ENCODE measurements around the gene OR10A7. TPM values are rescaled to one million over a fixed set of nuclear protein-coding genes. Genes with fewer than 3 reads are reported as not detected.

The OR10A7 gene
- total RNA-seq, 2 experiments from 2014 or later: not detected

- TF ChIP-seq, protein P1, sequence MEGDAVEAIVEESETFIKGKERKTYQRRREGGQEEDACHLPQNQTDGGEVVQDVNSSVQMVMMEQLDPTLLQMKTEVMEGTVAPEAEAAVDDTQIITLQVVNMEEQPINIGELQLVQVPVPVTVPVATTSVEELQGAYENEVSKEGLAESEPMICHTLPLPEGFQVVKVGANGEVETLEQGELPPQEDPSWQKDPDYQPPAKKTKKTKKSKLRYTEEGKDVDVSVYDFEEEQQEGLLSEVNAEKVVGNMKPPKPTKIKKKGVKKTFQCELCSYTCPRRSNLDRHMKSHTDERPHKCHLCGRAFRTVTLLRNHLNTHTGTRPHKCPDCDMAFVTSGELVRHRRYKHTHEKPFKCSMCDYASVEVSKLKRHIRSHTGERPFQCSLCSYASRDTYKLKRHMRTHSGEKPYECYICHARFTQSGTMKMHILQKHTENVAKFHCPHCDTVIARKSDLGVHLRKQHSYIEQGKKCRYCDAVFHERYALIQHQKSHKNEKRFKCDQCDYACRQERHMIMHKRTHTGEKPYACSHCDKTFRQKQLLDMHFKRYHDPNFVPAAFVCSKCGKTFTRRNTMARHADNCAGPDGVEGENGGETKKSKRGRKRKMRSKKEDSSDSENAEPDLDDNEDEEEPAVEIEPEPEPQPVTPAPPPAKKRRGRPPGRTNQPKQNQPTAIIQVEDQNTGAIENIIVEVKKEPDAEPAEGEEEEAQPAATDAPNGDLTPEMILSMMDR (IDR thresholded peaks at IDR 0.05): no peak
- ATAC-seq (ENCODE audit: poor library complexity) (no peak), DNase-seq (no peak)
- Mint-ChIP-seq H3K4me1 (ENCODE audit: low read depth) (no peaks in the 10 kb centered on the region), H3K4me3 (no peak overlapping the region), H3K27me3 (peaks cover 59% of the 10 kb centered on the region), H3K36me3 (ENCODE audit: low read depth) (no peaks in the 10 kb centered on the region), H3K9me3 (no peaks in the 10 kb centered on the region), H3K27ac (no peak overlapping the region)
- Histone ChIP-seq H3K27ac (ENCODE audit: low read depth in 1 of 2, low read length in 2 of 2) (no peak overlapping the region), H3K4me1 (ENCODE audit: insufficient read depth, low read length) (no peaks in the 10 kb centered on the region), H3K36me3 (ENCODE audit: insufficient read depth, low read length) (no peaks in the 10 kb centered on the region), H3K27me3 (ENCODE audit: control insufficient read depth in 1 of 2, insufficient read depth in 2 of 2, low read length in 2 of 2) (peaks cover 4 to 16% of the 10 kb centered on the region in 2 experiments), H3K4me3 (ENCODE audit: low read length) (no peak overlapping the region), H3K9me3 (ENCODE audit: control insufficient read depth in 1 of 2, insufficient read depth in 1 of 2, low read length in 2 of 2) (no peaks in the 10 kb centered on the region)
- ChIA-PET CTCF (no interaction called here), POLR2A (no interaction called here)
- intact Hi-C loops (cut with DNase I, micrococcal nuclease): no loop called here
These were observed 26.4 kb upstream of the OR10A7 start for GRCh38 chr12:55194382-55194781.

GRCh38 chr12:55226523-55226922, 5.7 kb downstream of the OR10A7 start:
- ChIA-PET POLR2A (no interaction called here), CTCF (no interaction called here)
- Histone ChIP-seq H3K9me3 (ENCODE audit: control insufficient read depth in 1 of 2, insufficient read depth in 1 of 2, low read length in 2 of 2) (no peaks in the 10 kb centered on the region), H3K36me3 (ENCODE audit: insufficient read depth, low read length) (no peaks in the 10 kb centered on the region), H3K27ac (ENCODE audit: low read depth in 1 of 2, low read length in 2 of 2) (no peak overlapping the region), H3K27me3 (ENCODE audit: control insufficient read depth in 1 of 2, insufficient read depth in 2 of 2, low read length in 2 of 2) (peaks cover 0 to 12% of the 10 kb centered on the region in 2 experiments), H3K4me1 (ENCODE audit: insufficient read depth, low read length) (no peaks in the 10 kb centered on the region), H3K4me3 (ENCODE audit: low read length) (no peak overlapping the region)
- H3K4me1 Mint-ChIP-seq (ENCODE audit: low read depth): no peaks in the 10 kb centered on the region
- TF ChIP-seq, protein P1 (IDR thresholded peaks at IDR 0.05): no peak
- ATAC-seq (ENCODE audit: poor library complexity): no peak
- no peaks in the 10 kb centered on the region for H3K36me3 Mint-ChIP-seq (ENCODE audit: low read depth)
- H3K27me3 Mint-ChIP-seq: peaks cover 40% of the 10 kb centered on the region
- H3K9me3 Mint-ChIP-seq: peaks cover 3% of the 10 kb centered on the region
- no peak overlapping the region for H3K27ac Mint-ChIP-seq
- intact Hi-C loops (cut with DNase I, micrococcal nuclease): no loop called here
- H3K4me3 Mint-ChIP-seq: no peak overlapping the region
- DNase-seq: no peak

GRCh38 chr12:55227643-55228042, 6.8 kb downstream of the OR10A7 start:
- no peak for ATAC-seq (ENCODE audit: poor library complexity)
- no peak overlapping the region for H3K4me3 ChIP-seq (ENCODE audit: low read length)
- ChIA-PET CTCF (interaction anchor here (0.7 kb wide), 1 partner anchor 101 kb away, joined by 3 read pairs; no protein-coding TSS in a partner anchor), POLR2A (no interaction called here)
- H3K4me1 ChIP-seq (ENCODE audit: insufficient read depth, low read length): no peaks in the 10 kb centered on the region
- Mint-ChIP-seq H3K27ac (no peak overlapping the region), H3K36me3 (ENCODE audit: low read depth) (no peaks in the 10 kb centered on the region), H3K4me1 (ENCODE audit: low read depth) (no peaks in the 10 kb centered on the region), H3K9me3 (peaks cover 3% of the 10 kb centered on the region), H3K4me3 (no peak overlapping the region), H3K27me3 (peaks cover 43% of the 10 kb centered on the region)
- TF ChIP-seq, protein P1 (IDR thresholded peaks at IDR 0.05): no peak
- no peak for DNase-seq
- H3K36me3 ChIP-seq (ENCODE audit: insufficient read depth, low read length): no peaks in the 10 kb centered on the region
- no peak overlapping the region for H3K27ac ChIP-seq (ENCODE audit: low read depth in 1 of 2, low read length in 2 of 2)
- H3K9me3 ChIP-seq (ENCODE audit: control insufficient read depth in 1 of 2, insufficient read depth in 1 of 2, low read length in 2 of 2): no peaks in the 10 kb centered on the region
- intact Hi-C loops (cut with DNase I, micrococcal nuclease): no loop called here
- H3K27me3 ChIP-seq (ENCODE audit: control insufficient read depth in 1 of 2, insufficient read depth in 2 of 2, low read length in 2 of 2): peaks cover 3 to 20% of the 10 kb centered on the region in 2 experiments

All from CD4-positive, alpha-beta T cell (primary cell).